ENCODE results near the gene CISD1. TPM values are rescaled to one million over a fixed set of nuclear protein-coding genes. Genes with fewer than 3 reads are reported as not detected.

CISD1 gene
- total and polyA plus RNA-seq, 2 experiments from 2014 or later = 37.8 to 95.9 TPM

DNA sequence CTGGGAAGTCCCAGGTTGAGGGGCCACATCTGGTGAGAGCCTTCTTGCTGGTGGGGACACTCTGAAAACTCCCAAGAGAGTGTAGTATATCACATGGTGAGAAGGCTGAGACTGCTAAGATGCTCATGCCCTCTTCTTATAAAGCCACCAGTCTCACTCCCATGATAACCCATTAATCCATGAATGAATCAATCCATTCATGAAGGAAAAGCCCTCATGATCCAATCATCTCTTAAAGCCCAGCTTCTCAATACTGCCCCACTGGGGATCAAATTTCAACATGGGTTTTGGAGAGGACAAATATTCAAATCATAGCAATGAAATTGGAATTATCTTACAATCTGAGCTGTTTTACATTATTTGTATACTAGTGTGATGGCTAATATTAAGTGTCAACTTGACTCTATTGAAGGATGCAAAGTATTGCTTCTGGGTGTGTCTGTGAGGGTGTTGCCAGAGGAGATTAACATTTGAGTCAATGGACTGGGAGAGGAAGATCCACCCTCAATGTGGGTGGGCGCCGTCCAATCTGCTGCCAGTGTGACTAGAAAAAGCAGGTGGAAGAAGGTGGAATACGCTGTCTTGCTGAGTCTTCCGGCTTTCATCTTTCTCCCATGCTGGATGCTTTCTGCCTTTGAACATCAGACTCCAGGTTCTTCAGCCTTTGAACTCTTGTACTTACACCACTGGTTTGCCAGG lies 51.5 kb downstream of the CISD1 start:
- Histone ChIP-seq H3K27me3 (no peaks in the 10 kb centered on the region), H3K27ac (no peak overlapping the region), H3K9me2 (replicated peaks; ENCODE audit: insufficient read depth) (no peaks in the 10 kb centered on the region), H3K4me2 (no peak overlapping the region), H3K79me2 (no peaks in the 10 kb centered on the region), H3K4me3 (no peak overlapping the region), H4K20me1 (ENCODE audit: insufficient read depth, poor library complexity, severe bottlenecking) (no peaks in the 10 kb centered on the region), H3K9me3 (ENCODE audit: low read depth) (no peaks in the 10 kb centered on the region), H2AFZ (no peak overlapping the region), H3K4me1 (ENCODE audit: insufficient read depth) (no peaks in the 10 kb centered on the region), H3K36me3 (replicated peaks; ENCODE audit: insufficient read depth, low read depth) (no peaks in the 10 kb centered on the region)
- TF ChIP-seq EZH2 (IDR thresholded peaks at IDR 0.05; ENCODE audit: borderline replicate concordance) (no peak), EZH2phosphoT487 (IDR thresholded peaks at IDR 0.05; ENCODE audit: low read depth, severe bottlenecking, unreplicated experiment) (no peak)
- TF ChIP-seq, protein P1, sequence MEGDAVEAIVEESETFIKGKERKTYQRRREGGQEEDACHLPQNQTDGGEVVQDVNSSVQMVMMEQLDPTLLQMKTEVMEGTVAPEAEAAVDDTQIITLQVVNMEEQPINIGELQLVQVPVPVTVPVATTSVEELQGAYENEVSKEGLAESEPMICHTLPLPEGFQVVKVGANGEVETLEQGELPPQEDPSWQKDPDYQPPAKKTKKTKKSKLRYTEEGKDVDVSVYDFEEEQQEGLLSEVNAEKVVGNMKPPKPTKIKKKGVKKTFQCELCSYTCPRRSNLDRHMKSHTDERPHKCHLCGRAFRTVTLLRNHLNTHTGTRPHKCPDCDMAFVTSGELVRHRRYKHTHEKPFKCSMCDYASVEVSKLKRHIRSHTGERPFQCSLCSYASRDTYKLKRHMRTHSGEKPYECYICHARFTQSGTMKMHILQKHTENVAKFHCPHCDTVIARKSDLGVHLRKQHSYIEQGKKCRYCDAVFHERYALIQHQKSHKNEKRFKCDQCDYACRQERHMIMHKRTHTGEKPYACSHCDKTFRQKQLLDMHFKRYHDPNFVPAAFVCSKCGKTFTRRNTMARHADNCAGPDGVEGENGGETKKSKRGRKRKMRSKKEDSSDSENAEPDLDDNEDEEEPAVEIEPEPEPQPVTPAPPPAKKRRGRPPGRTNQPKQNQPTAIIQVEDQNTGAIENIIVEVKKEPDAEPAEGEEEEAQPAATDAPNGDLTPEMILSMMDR (IDR thresholded peaks at IDR 0.05; ENCODE audit: poor library complexity) = no peak
- no peak for DNase-seq (ENCODE audit: low spot score)
- WGBS (ENCODE audit: low lambda C conversion rate, missing lambda C conversion rate) = 94% methylated on average over 4 of the region's 4 CpGs

DNA sequence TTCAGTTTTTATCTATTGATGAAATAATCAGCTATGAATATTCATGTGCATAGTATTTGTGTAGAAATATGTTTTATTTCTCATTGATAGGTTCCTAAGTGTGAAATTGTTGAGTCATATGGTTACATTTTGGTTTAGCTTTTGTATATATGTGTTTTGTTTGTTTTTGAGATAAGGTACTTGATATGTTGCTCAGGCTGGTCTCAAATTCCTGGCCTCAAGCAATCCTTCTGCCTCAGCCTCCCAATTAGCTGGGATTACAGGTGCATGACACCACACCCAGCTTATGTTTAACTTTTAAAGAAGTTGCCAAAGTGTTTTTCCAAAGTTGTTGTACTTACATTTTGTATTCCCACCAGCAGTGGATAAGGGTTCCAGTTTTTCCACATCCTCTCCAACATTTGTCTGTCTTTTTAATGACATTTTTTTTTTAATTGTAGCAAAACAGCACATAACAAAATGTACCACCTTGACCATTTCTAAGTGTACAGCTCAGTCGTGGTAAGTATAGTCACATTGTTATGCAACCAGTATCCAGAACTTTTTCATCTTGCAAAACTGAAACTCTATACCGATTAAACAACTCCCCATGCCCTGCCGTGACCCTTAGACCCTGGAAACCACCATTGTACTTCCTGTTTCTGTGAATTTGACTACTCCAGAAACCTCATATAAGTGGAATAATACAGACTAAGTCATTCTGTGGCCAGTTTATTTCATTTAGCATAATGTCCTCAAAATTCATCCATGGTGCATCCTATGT lies 53.3 kb downstream of the CISD1 start:
- Histone ChIP-seq H3K4me2 (no peak overlapping the region), H4K20me1 (ENCODE audit: insufficient read depth, poor library complexity, severe bottlenecking) (no peaks in the 10 kb centered on the region), H3K9me3 (ENCODE audit: low read depth) (no peaks in the 10 kb centered on the region), H3K36me3 (replicated peaks; ENCODE audit: insufficient read depth, low read depth) (no peaks in the 10 kb centered on the region), H3K27ac (no peak overlapping the region), H3K4me3 (no peak overlapping the region), H2AFZ (no peak overlapping the region), H3K27me3 (no peaks in the 10 kb centered on the region), H3K9me2 (replicated peaks; ENCODE audit: insufficient read depth) (no peaks in the 10 kb centered on the region), H3K79me2 (no peaks in the 10 kb centered on the region), H3K4me1 (ENCODE audit: insufficient read depth) (no peaks in the 10 kb centered on the region)
- WGBS (ENCODE audit: low lambda C conversion rate, missing lambda C conversion rate) = 84% methylated on average over 3 of the region's 3 CpGs
- DNase-seq (ENCODE audit: low spot score) = no peak
- TF ChIP-seq EZH2 (IDR thresholded peaks at IDR 0.05; ENCODE audit: borderline replicate concordance) (no peak), EZH2phosphoT487 (IDR thresholded peaks at IDR 0.05; ENCODE audit: low read depth, severe bottlenecking, unreplicated experiment) (no peak)
- TF ChIP-seq, protein P1 (IDR thresholded peaks at IDR 0.05; ENCODE audit: poor library complexity) = no peak

DNA sequence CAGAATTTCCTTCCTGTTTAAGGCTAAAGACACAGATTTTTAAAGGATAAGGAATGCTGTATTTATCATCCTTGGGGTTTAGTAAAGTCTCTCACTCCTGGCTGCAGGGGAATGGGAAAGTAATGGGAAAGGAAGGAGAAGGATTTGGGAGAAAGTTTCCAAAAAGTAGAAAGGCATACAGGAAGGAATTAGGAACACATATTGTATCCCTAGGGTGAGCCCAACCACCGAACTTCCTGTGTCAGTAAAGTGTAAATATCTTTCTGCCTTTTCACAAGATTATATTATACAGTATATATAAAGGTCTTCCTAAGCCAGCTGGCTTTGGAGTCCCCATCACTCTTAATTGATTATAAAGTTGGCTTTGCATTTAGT lies 53.9 kb downstream of the CISD1 start:
- Histone ChIP-seq H3K27ac (no peak overlapping the region), H3K36me3 (replicated peaks; ENCODE audit: insufficient read depth, low read depth) (no peaks in the 10 kb centered on the region), H3K27me3 (no peaks in the 10 kb centered on the region), H3K4me1 (ENCODE audit: insufficient read depth) (no peaks in the 10 kb centered on the region), H3K4me2 (no peak overlapping the region), H3K9me3 (ENCODE audit: low read depth) (no peaks in the 10 kb centered on the region), H2AFZ (no peak overlapping the region), H3K79me2 (no peaks in the 10 kb centered on the region), H4K20me1 (ENCODE audit: insufficient read depth, poor library complexity, severe bottlenecking) (no peaks in the 10 kb centered on the region), H3K4me3 (no peak overlapping the region), H3K9me2 (replicated peaks; ENCODE audit: insufficient read depth) (no peaks in the 10 kb centered on the region)
- 63% methylated on average over 1 of the region's 1 CpG for WGBS (ENCODE audit: low lambda C conversion rate, missing lambda C conversion rate)
- DNase-seq (ENCODE audit: low spot score) = no peak
- no peak for TF ChIP-seq EZH2phosphoT487 (IDR thresholded peaks at IDR 0.05; ENCODE audit: low read depth, severe bottlenecking, unreplicated experiment)
- TF ChIP-seq, protein P1 (IDR thresholded peaks at IDR 0.05; ENCODE audit: poor library complexity) = no peak
- TF ChIP-seq EZH2 (IDR thresholded peaks at IDR 0.05; ENCODE audit: borderline replicate concordance) = no peak

All from hepatocyte (in vitro differentiated cells).